Activated CD4-positive, alpha-beta T cell treated with anti-CD3 and anti-CD28 coated beads, Interleukin-2, amount 50 U/mL, for 16 hours (primary cell): ENCODE results near the gene COX4I2.
"Not testable (repeated sequence)": the region's sequence is repeated elsewhere in the genome, so short reads cannot be mapped to it uniquely, and the experiment has no call there.

Experiments used
- DNase-seq: peaks from one replicate; pipeline ENCODE4 v3.0.0-alpha.2; 2020

Gene COX4I2

DNA sequence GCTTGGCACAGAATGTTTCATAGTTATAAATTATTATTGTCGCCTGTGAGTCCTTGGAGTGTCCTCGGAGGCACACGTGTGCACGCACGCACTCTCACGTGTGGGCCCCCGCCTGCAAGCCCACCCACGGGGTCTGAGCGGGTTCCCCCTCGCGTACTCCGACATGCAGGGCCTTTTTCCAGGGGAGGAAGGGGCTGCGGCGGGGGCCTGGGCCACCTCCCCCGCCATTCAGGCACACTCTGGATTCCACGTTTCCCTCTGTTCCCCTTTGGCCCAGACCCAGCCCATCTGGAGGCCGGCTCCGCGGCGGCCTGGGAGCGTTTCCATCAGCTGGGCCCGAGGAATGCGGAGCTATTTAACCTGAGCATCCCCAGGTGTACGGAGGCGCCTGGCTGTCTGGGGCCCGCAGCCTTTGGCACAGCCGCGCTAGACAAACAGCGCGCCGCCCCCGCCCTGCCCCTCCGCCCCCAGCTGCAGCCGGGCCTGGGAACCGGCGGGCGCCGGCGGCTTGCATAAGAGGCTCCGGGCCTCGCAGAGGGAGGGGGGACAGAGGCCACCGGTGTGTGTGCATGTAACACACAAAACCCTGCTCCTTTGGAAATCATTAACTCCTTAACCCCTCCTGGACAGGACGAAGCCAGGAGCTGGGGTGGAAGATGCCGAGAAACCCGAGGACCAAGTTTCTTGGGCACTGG lies 29.3 kb upstream of the COX4I2 start:
- no peak for DNase-seq

GRCh38 chr20:31612271-31612640 lies 25.5 kb upstream of the COX4I2 start:
- DNase-seq: not testable (repeated sequence)

GRCh38 chr20:31615416-31615815 lies 22.3 kb upstream of the COX4I2 start:
- no peak for DNase-seq

- DNase-seq: no peak
Measured at GRCh38 chr20:31617432-31618104, 20.1 kb upstream of the COX4I2 start.

DNA sequence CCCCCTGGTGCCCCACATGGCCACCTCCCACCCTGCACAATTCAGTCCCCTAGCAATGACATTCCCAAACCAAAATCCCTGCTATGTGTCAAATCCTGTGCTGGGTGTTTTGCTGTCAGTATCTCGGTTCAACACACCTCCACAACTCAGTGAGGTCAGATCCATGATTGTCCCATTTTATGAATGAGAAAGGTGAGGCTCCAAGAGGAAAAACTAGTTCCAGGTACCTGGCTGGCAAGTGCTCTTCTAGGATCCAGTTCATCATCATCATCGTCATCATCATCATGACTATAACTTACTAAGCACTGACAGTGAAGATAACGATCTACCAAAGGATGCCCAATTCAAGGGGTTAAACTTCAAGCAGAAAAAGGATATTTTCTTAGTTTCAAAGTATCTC lies 17.5 kb upstream of the COX4I2 start:
- no peak for DNase-seq

GRCh38 chr20:31623123-31623505 lies 14.6 kb upstream of the COX4I2 start:
- not testable (repeated sequence) for DNase-seq

DNA sequence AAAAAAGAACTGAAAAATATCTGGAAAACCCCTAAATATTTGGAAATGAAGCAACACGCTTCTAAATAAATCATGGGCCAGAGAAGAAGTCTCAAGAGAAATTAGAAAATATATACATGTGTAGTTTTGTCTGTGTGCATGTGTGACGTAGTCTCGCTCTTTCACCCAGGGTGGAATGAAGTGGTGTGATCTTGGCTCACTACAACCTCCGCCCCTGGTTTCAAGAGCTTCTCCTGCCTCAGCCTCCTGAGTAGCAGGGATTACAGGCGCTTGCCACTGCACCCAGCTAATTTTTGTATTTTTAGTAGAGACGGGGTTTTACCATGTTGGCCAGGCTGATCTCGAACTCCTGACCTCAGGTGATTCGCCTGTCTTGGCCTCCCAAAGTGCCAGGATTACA lies 11.2 kb upstream of the COX4I2 start:
- DNase-seq: not testable (repeated sequence)

DNA sequence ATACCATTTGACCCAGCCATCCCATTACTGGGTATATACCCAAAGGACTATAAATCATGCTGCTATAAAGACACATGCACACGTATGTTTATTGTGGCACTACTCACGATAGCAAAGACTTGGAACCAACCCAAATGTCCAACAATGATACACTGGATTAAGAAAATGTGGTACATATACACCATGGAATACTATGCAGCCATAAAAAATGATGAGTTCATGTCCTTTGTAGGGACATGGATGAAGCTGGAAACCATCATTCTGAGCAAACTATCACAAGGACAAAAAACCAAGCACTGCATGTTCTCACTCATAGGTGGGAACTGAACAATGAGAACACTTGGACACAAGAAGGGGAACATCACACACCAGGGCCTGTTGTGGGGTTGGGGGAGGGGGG lies 9.7 kb upstream of the COX4I2 start:
- DNase-seq: not testable (repeated sequence)

DNA sequence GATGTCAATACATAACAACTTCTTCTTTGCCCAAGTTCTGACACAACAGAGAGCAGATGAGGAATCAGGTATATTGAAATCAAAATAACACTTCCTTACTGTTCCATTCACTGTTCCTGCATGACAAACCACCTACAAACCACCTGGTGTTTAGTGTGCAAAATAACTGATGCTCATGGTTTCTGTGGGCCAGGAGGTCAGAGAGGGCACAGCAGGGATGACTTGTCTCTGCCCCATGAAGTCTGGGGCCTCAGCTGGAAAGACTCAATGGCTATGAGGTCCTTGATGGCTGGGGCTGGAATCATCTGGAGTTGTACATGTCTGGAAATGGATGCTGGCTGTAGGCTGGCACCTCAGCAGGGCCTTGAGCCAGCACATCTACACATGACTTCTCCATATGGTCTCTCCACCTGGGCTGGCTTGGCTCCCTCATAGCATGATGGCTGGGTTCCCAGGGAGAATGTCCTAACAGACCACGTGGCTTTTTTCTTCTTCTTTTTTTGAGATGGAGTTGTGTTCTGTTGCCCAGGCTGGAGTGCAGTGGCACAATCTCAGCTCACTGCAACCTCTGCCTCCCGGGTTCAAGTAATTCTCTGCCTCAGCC lies 7.4 kb upstream of the COX4I2 start:
- DNase-seq: no peak

DNA sequence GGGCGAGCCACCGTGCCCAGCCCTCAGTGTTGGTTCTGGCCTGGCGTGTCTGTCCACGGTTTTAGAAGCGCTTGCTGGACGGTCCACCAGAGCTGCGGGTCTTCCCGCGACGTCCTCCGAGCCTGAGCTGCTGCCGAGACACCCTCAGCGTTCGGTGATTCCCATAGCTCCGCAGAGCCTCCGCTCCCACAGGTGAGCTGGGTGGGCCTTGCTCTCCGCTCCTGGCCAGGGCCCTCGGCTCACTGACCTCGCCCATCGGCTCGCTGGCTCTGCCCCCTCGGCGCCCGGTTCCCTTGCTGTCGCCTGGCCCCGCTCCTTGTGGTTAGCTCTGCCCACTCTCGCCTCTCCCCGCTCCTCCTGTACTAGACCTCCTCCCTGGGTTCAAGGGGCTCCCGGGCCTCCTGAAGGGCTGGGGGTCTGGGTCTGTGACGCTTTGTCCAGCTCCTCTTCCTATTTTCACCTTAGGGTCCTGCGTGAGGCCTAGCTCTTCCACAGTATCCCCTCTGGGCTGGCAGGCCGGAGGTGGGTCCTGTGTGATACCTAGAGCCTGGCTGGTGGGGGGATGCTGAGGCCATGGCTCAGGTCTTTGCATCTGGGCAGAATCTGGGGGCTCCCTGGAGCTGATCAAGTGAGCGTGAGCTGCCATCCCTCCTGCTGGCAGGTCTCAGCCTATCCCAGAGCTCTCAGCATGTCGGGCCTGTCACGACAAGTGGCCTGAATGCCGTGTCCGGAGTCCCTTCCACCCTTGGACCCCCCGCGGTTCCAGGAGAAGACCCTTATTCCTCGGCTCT lies 5.0 kb upstream of the COX4I2 start:
- DNase-seq: no peak

GRCh38 chr20:31633339-31633914 lies 4.3 kb upstream of the COX4I2 start:
- DNase-seq: no peak

- DNase-seq: no peak
Measured at GRCh38 chr20:31638317-31638716, 605 bp downstream of the COX4I2 start.

GRCh38 chr20:31638816-31639215 lies 1.1 kb downstream of the COX4I2 start:
- no peak for DNase-seq

- no peak for DNase-seq
Measured at GRCh38 chr20:31640259-31640658, 2.5 kb downstream of the COX4I2 start.

GRCh38 chr20:31641391-31641790 lies 3.7 kb downstream of the COX4I2 start:
- no peak for DNase-seq

DNA sequence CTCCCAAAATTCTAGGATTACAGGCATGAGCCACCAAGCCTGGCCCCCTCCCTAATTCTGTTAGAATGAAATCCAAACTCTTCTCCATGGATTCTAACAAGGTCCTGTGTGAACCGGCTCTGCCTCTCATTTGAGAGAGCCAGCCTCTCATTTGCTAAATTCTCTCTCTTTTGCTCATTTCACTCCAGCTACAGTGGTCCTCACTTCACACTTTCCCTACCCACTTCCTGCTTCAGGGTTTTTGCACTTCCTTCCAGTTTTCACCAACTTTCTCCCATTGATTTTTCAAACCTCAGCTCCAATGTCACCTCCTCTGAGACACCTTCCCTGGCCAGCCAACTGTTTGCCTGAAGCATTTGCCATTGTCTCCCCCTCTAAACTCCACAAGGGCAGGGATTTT lies 5.1 kb downstream of the COX4I2 start:
- peak; percentile 22 for DNase-seq

- DNase-seq: no peak
Measured at GRCh38 chr20:31643522-31643921, 5.8 kb downstream of the COX4I2 start.

DNA sequence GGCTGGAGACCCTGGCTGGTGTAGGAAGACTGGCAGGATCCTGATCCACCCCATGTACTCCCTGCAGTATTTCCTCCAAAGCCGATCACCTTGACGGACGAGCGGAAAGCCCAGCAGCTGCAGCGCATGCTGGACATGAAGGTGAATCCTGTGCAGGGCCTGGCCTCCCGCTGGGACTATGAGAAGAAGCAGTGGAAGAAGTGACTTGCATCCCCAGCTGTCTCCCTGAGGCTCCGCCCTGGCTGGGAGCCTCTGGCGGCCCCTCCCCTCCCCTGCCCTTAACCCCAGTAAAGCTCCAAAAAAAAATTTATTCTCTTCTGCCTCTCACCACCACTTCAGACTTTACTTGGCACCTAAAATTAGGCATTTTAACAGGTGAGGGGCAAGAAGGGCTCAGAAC lies 7.0 kb downstream of the COX4I2 start:
- no peak for DNase-seq

- DNase-seq: not testable (repeated sequence)
Measured at GRCh38 chr20:31648104-31648503, 10.4 kb downstream of the COX4I2 start.

- no peak for DNase-seq
Measured at GRCh38 chr20:31652917-31653396, 15.2 kb downstream of the COX4I2 start.

DNA sequence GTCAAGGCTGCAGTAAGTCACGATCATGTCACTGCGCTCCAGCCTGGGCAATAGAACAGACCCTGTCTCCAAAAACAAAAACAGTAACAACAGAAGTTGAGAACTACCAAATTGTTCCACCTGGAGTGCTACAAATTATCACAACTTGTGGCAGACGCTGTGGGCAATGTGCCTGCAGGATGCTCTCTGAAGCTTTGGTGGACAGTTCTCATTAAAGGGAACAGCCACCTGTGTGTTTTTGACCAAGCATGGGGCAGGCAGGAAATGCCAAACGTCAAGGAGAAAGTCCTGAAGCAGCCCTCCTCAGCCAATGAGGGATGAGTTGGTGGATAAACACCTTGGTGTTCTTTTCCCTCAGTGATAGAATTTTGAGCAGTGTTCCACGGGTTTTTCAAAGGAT lies 15.8 kb downstream of the COX4I2 start:
- DNase-seq: no peak

- DNase-seq: no peak
Measured at GRCh38 chr20:31654534-31654933, 16.8 kb downstream of the COX4I2 start.
